Right lobe of liver (tissue), 4 donors: ENCODE measurements around the gene PTPRM.

Experiments used
- POLR2A ChIP-seq: fragments of 450-650 bp; IDR thresholded peaks from one replicate; pipeline ENCODE4 v1.6.1; 2017; ENCODE audit warnings: antibody characterized with exemption, mild to moderate bottlenecking
- TF ChIP-seq, protein P1 (sequence below), 4 donors: fragments of 200-600 bp in 3 of 4; fragments of 450-650 bp in 1 of 4; IDR thresholded peaks; one replicate each; pipeline versions ENCODE4 v1.5.1 to v1.8.0; 2016 to 2022; ENCODE audit warnings: antibody characterized with exemption in 4 of 4, mild to moderate bottlenecking in 2 of 4
- donor health status: DM: no; HTN: no; CAD: no.
- donor health status: DM: no; HTN: no; CAD: no.
- donor health status: DM: no; HTN: yes; CAD: no.

- TF ChIP-seq, protein P1, sequence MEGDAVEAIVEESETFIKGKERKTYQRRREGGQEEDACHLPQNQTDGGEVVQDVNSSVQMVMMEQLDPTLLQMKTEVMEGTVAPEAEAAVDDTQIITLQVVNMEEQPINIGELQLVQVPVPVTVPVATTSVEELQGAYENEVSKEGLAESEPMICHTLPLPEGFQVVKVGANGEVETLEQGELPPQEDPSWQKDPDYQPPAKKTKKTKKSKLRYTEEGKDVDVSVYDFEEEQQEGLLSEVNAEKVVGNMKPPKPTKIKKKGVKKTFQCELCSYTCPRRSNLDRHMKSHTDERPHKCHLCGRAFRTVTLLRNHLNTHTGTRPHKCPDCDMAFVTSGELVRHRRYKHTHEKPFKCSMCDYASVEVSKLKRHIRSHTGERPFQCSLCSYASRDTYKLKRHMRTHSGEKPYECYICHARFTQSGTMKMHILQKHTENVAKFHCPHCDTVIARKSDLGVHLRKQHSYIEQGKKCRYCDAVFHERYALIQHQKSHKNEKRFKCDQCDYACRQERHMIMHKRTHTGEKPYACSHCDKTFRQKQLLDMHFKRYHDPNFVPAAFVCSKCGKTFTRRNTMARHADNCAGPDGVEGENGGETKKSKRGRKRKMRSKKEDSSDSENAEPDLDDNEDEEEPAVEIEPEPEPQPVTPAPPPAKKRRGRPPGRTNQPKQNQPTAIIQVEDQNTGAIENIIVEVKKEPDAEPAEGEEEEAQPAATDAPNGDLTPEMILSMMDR (IDR thresholded peaks at IDR 0.05), result no peak
- TF ChIP-seq POLR2A, result no peak
Observed at GRCh38 chr18:7532942-7533341, 34.2 kb upstream of the PTPRM start.
